ENCODE data around the gene POLD2.

DNA sequence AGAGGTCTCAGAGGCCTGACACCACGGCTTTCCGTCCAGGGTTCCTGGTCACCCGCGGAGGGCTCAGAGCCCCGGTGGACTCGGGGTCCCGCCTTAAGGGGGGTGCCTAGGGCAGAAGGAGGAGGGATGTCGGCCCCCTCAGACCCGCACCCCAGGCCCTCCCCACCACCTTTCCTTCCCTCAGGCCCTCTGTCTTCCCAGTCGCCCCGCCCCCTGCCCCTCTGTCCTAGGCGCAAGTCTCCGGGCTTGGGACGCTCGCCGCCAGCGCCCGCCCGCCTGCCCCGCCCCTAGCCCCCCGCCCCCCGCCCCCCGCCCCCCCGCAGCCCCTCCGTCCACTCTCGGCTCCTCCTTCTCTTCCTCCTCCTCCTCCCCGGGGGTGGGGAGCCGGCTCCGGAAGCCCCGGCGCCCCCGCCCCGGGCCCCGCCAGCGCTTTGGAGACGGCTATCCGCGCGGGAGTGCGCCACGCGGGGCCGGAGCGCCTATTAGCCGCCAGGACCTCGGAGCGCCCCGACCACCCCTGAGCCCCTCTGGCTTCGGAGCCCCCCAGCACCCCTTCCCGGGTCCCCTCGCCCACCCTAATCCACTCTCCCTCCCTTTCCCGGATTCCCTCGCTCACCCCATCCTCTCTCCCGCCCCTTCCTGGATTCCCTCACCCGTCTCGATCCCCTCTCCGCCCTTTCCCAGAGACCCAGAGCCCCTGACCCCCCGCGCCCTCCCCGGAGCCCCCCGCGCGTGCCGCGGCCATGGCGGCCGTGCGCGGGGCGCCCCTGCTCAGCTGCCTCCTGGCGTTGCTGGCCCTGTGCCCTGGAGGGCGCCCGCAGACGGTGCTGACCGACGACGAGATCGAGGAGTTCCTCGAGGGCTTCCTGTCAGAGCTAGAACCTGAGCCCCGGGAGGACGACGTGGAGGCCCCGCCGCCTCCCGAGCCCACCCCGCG is 19.2 kb downstream of the POLD2 start, which contains the start of gene AEBP1:
- TF ChIP-seq, protein P1, sequence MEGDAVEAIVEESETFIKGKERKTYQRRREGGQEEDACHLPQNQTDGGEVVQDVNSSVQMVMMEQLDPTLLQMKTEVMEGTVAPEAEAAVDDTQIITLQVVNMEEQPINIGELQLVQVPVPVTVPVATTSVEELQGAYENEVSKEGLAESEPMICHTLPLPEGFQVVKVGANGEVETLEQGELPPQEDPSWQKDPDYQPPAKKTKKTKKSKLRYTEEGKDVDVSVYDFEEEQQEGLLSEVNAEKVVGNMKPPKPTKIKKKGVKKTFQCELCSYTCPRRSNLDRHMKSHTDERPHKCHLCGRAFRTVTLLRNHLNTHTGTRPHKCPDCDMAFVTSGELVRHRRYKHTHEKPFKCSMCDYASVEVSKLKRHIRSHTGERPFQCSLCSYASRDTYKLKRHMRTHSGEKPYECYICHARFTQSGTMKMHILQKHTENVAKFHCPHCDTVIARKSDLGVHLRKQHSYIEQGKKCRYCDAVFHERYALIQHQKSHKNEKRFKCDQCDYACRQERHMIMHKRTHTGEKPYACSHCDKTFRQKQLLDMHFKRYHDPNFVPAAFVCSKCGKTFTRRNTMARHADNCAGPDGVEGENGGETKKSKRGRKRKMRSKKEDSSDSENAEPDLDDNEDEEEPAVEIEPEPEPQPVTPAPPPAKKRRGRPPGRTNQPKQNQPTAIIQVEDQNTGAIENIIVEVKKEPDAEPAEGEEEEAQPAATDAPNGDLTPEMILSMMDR (IDR thresholded peaks at IDR 0.05) = no peak
- no peak for TF ChIP-seq POLR2A (IDR thresholded peaks at IDR 0.05)
